Measurements from ENCODE around the gene LRCH3. TPM values are rescaled to one million over a fixed set of nuclear protein-coding genes. Genes with fewer than 3 reads are reported as not detected.

LRCH3 gene
- total and polyA plus RNA-seq, 2 experiments from 2014 or later, result 22.5 to 38.5 TPM

GRCh38 chr3:197896421-197896820 is 105.4 kb downstream of the LRCH3 start:
- no peaks in the 10 kb centered on the region for H3K27me3 ChIP-seq
- no peaks in the 10 kb centered on the region for H3K4me1 ChIP-seq (ENCODE audit: insufficient read depth)
- H4K20me1 ChIP-seq (ENCODE audit: insufficient read depth, poor library complexity, severe bottlenecking), result no peaks in the 10 kb centered on the region
- H3K9me3 ChIP-seq (ENCODE audit: low read depth), result no peaks in the 10 kb centered on the region
- H3K79me2 ChIP-seq, result no peaks in the 10 kb centered on the region
- no peak overlapping the region for H3K4me2 ChIP-seq
- no peaks in the 10 kb centered on the region for H3K36me3 ChIP-seq (replicated peaks; ENCODE audit: insufficient read depth, low read depth)
- no peak overlapping the region for H3K27ac ChIP-seq
- no peak overlapping the region for H2AFZ ChIP-seq
- H3K4me3 ChIP-seq, result no peak overlapping the region
- TF ChIP-seq EZH2phosphoT487 (IDR thresholded peaks at IDR 0.05; ENCODE audit: low read depth, severe bottlenecking, unreplicated experiment), result no peak
- TF ChIP-seq CTCF (IDR thresholded peaks at IDR 0.05; ENCODE audit: poor library complexity), result no peak
- no peak for TF ChIP-seq EZH2 (IDR thresholded peaks at IDR 0.05; ENCODE audit: borderline replicate concordance)
- no peaks in the 10 kb centered on the region for H3K9me2 ChIP-seq (replicated peaks; ENCODE audit: insufficient read depth)
- 95% methylated on average over 3 of the region's 3 CpGs for WGBS (ENCODE audit: low lambda C conversion rate, missing lambda C conversion rate)
- no peak for DNase-seq (ENCODE audit: low spot score)

- H3K27ac ChIP-seq, result no peak overlapping the region
- H3K27me3 ChIP-seq, result no peaks in the 10 kb centered on the region
- H3K4me1 ChIP-seq (ENCODE audit: insufficient read depth), result no peaks in the 10 kb centered on the region
- no peaks in the 10 kb centered on the region for H3K9me3 ChIP-seq (ENCODE audit: low read depth)
- H3K4me3 ChIP-seq, result no peak overlapping the region
- H3K4me2 ChIP-seq, result no peak overlapping the region
- no peak for TF ChIP-seq EZH2 (IDR thresholded peaks at IDR 0.05; ENCODE audit: borderline replicate concordance)
- TF ChIP-seq CTCF (IDR thresholded peaks at IDR 0.05; ENCODE audit: poor library complexity), result no peak
- no peak for TF ChIP-seq EZH2phosphoT487 (IDR thresholded peaks at IDR 0.05; ENCODE audit: low read depth, severe bottlenecking, unreplicated experiment)
- DNase-seq (ENCODE audit: low spot score), result no peak
- no peak overlapping the region for H2AFZ ChIP-seq
- H4K20me1 ChIP-seq (ENCODE audit: insufficient read depth, poor library complexity, severe bottlenecking), result no peaks in the 10 kb centered on the region
- 79% methylated on average over 20 of the region's 20 CpGs for WGBS (ENCODE audit: low lambda C conversion rate, missing lambda C conversion rate)
- no peaks in the 10 kb centered on the region for H3K9me2 ChIP-seq (replicated peaks; ENCODE audit: insufficient read depth)
- no peaks in the 10 kb centered on the region for H3K79me2 ChIP-seq
- no peaks in the 10 kb centered on the region for H3K36me3 ChIP-seq (replicated peaks; ENCODE audit: insufficient read depth, low read depth)
These were observed 108.9 kb downstream of the LRCH3 start for GRCh38 chr3:197899833-197900478.

- Histone ChIP-seq H3K27ac (no peak overlapping the region), H3K9me2 (replicated peaks; ENCODE audit: insufficient read depth) (no peaks in the 10 kb centered on the region), H3K4me3 (no peak overlapping the region), H2AFZ (no peak overlapping the region), H4K20me1 (ENCODE audit: insufficient read depth, poor library complexity, severe bottlenecking) (no peaks in the 10 kb centered on the region), H3K9me3 (ENCODE audit: low read depth) (no peaks in the 10 kb centered on the region), H3K36me3 (replicated peaks; ENCODE audit: insufficient read depth, low read depth) (no peaks in the 10 kb centered on the region), H3K27me3 (no peaks in the 10 kb centered on the region), H3K79me2 (no peaks in the 10 kb centered on the region), H3K4me2 (no peak overlapping the region), H3K4me1 (ENCODE audit: insufficient read depth) (no peaks in the 10 kb centered on the region)
- TF ChIP-seq CTCF (IDR thresholded peaks at IDR 0.05; ENCODE audit: poor library complexity) (no peak), EZH2phosphoT487 (IDR thresholded peaks at IDR 0.05; ENCODE audit: low read depth, severe bottlenecking, unreplicated experiment) (no peak), EZH2 (IDR thresholded peaks at IDR 0.05; ENCODE audit: borderline replicate concordance) (no peak)
- no peak for DNase-seq (ENCODE audit: low spot score)
- 92% methylated on average over 4 of the region's 4 CpGs for WGBS (ENCODE audit: low lambda C conversion rate, missing lambda C conversion rate)
These were observed 110.6 kb downstream of the LRCH3 start for GRCh38 chr3:197901626-197902025.

All from hepatocyte (in vitro differentiated cells).